ENCODE results near the gene ERI2.

GRCh38 chr16:20833086-20833485, 26.8 kb upstream of the ERI2 start:
- TF ChIP-seq ATF2 (CRISPR knock-in tag; IDR thresholded peaks at IDR 0.05; ENCODE audit: borderline replicate concordance, low read depth): no peak
- no peak for TF ChIP-seq ELF4 (CRISPR knock-in tag; IDR thresholded peaks at IDR 0.05; ENCODE audit: low read depth)
- TF ChIP-seq CTCF (IDR thresholded peaks at IDR 0.05): no peak
- TF ChIP-seq USF1 (CRISPR knock-in tag; IDR thresholded peaks at IDR 0.05): no peak
- no peak for TF ChIP-seq STAT6 (CRISPR knock-in tag; conservative IDR thresholded peaks at IDR 0.05; ENCODE audit: low read depth)
- no peak for TF ChIP-seq ZNF263 (CRISPR knock-in tag; IDR thresholded peaks at IDR 0.05; ENCODE audit: low read depth)

Data from WTC11 (cell line).